ENCODE measurements around the gene SCYL1. TPM values are rescaled to one million over a fixed set of nuclear protein-coding genes. Genes with fewer than 3 reads are reported as not detected.

Gene SCYL1
- total RNA-seq, 1 donor from 2014 or later, result 80.0 TPM

- peaks cover 45% of the 10 kb centered on the region for H3K9me3 Mint-ChIP-seq (ENCODE audit: unreplicated experiment)
- no peak for DNase-seq
- peak overlapping the region; percentile 84 for H3K27ac Mint-ChIP-seq (ENCODE audit: unreplicated experiment)
- no peak for TF ChIP-seq CTCF (IDR thresholded peaks at IDR 0.05; ENCODE audit: partially characterized antibody, unreplicated experiment)
- peaks cover 30% of the 10 kb centered on the region for H3K36me3 Mint-ChIP-seq (ENCODE audit: unreplicated experiment)
- no peak overlapping the region for H3K4me3 Mint-ChIP-seq (ENCODE audit: unreplicated experiment)
- H3K27me3 Mint-ChIP-seq (ENCODE audit: unreplicated experiment), result peaks cover 24% of the 10 kb centered on the region
- H3K4me1 Mint-ChIP-seq (ENCODE audit: low read depth, unreplicated experiment), result peaks cover 23% of the 10 kb centered on the region
Observed at GRCh38 chr11:65503949-65504673, 20.8 kb upstream of the SCYL1 start.

GRCh38 chr11:65504674-65505465, 20.0 kb upstream of the SCYL1 start:
- Mint-ChIP-seq H3K27ac (ENCODE audit: unreplicated experiment) (peak overlapping the region; percentile 84), H3K36me3 (ENCODE audit: unreplicated experiment) (peaks cover 30% of the 10 kb centered on the region), H3K9me3 (ENCODE audit: unreplicated experiment) (peaks cover 45% of the 10 kb centered on the region), H3K4me1 (ENCODE audit: low read depth, unreplicated experiment) (peaks cover 23% of the 10 kb centered on the region), H3K4me3 (ENCODE audit: unreplicated experiment) (no peak overlapping the region), H3K27me3 (ENCODE audit: unreplicated experiment) (peaks cover 24% of the 10 kb centered on the region)
- no peak for DNase-seq
- no peak for TF ChIP-seq CTCF (IDR thresholded peaks at IDR 0.05; ENCODE audit: partially characterized antibody, unreplicated experiment)

GRCh38 chr11:65505466-65506289, 19.2 kb upstream of the SCYL1 start:
- Mint-ChIP-seq H3K4me3 (ENCODE audit: unreplicated experiment) (no peak overlapping the region), H3K36me3 (ENCODE audit: unreplicated experiment) (peaks cover 30% of the 10 kb centered on the region), H3K27ac (ENCODE audit: unreplicated experiment) (peak overlapping the region; percentile 53), H3K4me1 (ENCODE audit: low read depth, unreplicated experiment) (peaks cover 23% of the 10 kb centered on the region), H3K9me3 (ENCODE audit: unreplicated experiment) (peaks cover 45% of the 10 kb centered on the region), H3K27me3 (ENCODE audit: unreplicated experiment) (peaks cover 24% of the 10 kb centered on the region)
- TF ChIP-seq CTCF (IDR thresholded peaks at IDR 0.05; ENCODE audit: partially characterized antibody, unreplicated experiment), result no peak
- no peak for DNase-seq

GRCh38 chr11:65506290-65506771, 18.6 kb upstream of the SCYL1 start:
- Mint-ChIP-seq H3K27me3 (ENCODE audit: unreplicated experiment) (peaks cover 24% of the 10 kb centered on the region), H3K4me1 (ENCODE audit: low read depth, unreplicated experiment) (peaks cover 23% of the 10 kb centered on the region), H3K36me3 (ENCODE audit: unreplicated experiment) (peaks cover 29% of the 10 kb centered on the region), H3K27ac (ENCODE audit: unreplicated experiment) (peak overlapping the region; percentile 53), H3K9me3 (ENCODE audit: unreplicated experiment) (peaks cover 44% of the 10 kb centered on the region), H3K4me3 (ENCODE audit: unreplicated experiment) (no peak overlapping the region)
- DNase-seq, result no peak
- TF ChIP-seq CTCF (IDR thresholded peaks at IDR 0.05; ENCODE audit: partially characterized antibody, unreplicated experiment), result no peak

All from glutamatergic neuron (in vitro differentiated cells).